NCI-H2227 (cell line): ENCODE results near the gene ZNF232.
"Not testable (repeated sequence)": the region's sequence is repeated elsewhere in the genome, so short reads cannot be mapped to it uniquely, and the experiment has no call there.

Experiments
- DNase-seq: peaks from one replicate; lab custom pipeline; 2025; ENCODE audit not compliant: unreplicated experiment; lab: John Stamatoyannopoulos, UW

ZNF232 gene

GRCh38 chr17:5099271-5099670, 12.4 kb downstream of the ZNF232 start:
- DNase-seq: no peak

- DNase-seq: peak; percentile 64
These were observed 14.4 kb downstream of the ZNF232 start for GRCh38 chr17:5097101-5097834.

- DNase-seq: no peak
These were observed 15.0 kb downstream of the ZNF232 start for GRCh38 chr17:5096731-5097100.

- DNase-seq: no peak
These were observed 19.3 kb downstream of the ZNF232 start for GRCh38 chr17:5092218-5093010.

GRCh38 chr17:5080591-5080990, 31.1 kb downstream of the ZNF232 start:
- DNase-seq: no peak

GRCh38 chr17:5078106-5079028, 33.3 kb downstream of the ZNF232 start, which contains the start of gene ZFP3:
Gene ZFP3, plus strand, starts transcription at chr17:5078467. Its CDS starts 13,038 bp downstream, at chr17:5091505.
- DNase-seq: peak; percentile 90

- no peak for DNase-seq
These were observed 33.9 kb downstream of the ZNF232 start for GRCh38 chr17:5077781-5078105.

GRCh38 chr17:5077275-5077674, 34.4 kb downstream of the ZNF232 start:
- not testable (repeated sequence) for DNase-seq

GRCh38 chr17:5075472-5075871, 36.2 kb downstream of the ZNF232 start:
- not testable (repeated sequence) for DNase-seq

GRCh38 chr17:5069724-5070123, 42.0 kb downstream of the ZNF232 start:
- DNase-seq: no peak

- no peak for DNase-seq
These were observed 43.4 kb downstream of the ZNF232 start for GRCh38 chr17:5068236-5068635.

- DNase-seq: no peak
These were observed 46.4 kb downstream of the ZNF232 start for GRCh38 chr17:5065227-5065744.
